Osteoblast (primary cell): Measurements from ENCODE around the gene BEND6. TPM values are rescaled to one million over a fixed set of nuclear protein-coding genes. Genes with fewer than 3 reads are reported as not detected.

Experiments used
- DNase-seq: peaks from one replicate; pipeline ENCODE4 v3.0.0; 2011; ENCODE audit warnings: low spot score, mixed read lengths; ENCODE audit not compliant: insufficient read length; ENCODE audit errors: missing footprints
- H2AFZ ChIP-seq: 2 replicates; pipeline ENCODE4 v1.6.0; 2011; ENCODE audit warnings: mild to moderate bottlenecking, low read length
- H3K27ac ChIP-seq: 2 replicates; pipeline ENCODE4 v1.5.1; 2011; ENCODE audit warnings: mild to moderate bottlenecking, low read depth, low read length, moderate library complexity
- H3K27me3 ChIP-seq: 2 replicates; pipeline ENCODE4 v1.6.0; 2012; ENCODE audit warnings: mild to moderate bottlenecking, control low read depth, inconsistent platforms, low read length, moderate library complexity; ENCODE audit not compliant: insufficient read depth
- H3K36me3 ChIP-seq: 2 replicates; pipeline ENCODE4 v1.5.1; 2011; ENCODE audit warnings: mild to moderate bottlenecking, low read length, control low read depth, moderate library complexity; ENCODE audit not compliant: insufficient read depth
- H3K4me1 ChIP-seq: 2 replicates; pipeline ENCODE4 v1.5.1; 2011; ENCODE audit warnings: mild to moderate bottlenecking, low read length, control low read depth, moderate library complexity; ENCODE audit not compliant: insufficient read depth
- H3K4me2 ChIP-seq: 2 replicates; pipeline ENCODE4 v1.6.0; 2011; ENCODE audit warnings: mild to moderate bottlenecking, low read length; ENCODE audit not compliant: insufficient read depth
- H3K4me3 ChIP-seq: fragments of 200-600 bp; sonication (generic); 3 replicates; pipeline ENCODE4 v1.5.1; 2012; ENCODE audit warnings: mild to moderate bottlenecking, low read length, inconsistent platforms; ENCODE audit not compliant: insufficient read depth
- H3K79me2 ChIP-seq: 2 replicates; pipeline ENCODE4 v1.6.0; 2012; ENCODE audit warnings: mild to moderate bottlenecking, low read length, control low read depth, inconsistent platforms; ENCODE audit not compliant: insufficient read depth
- H3K9me3 ChIP-seq: 2 replicates; pipeline ENCODE4 v1.5.1; 2011; ENCODE audit warnings: low read depth, low read length, control low read depth
- H4K20me1 ChIP-seq: 2 replicates; pipeline ENCODE4 v1.6.0; 2012; ENCODE audit warnings: mild to moderate bottlenecking, low read length, control low read depth; ENCODE audit not compliant: insufficient read depth
- total RNA-seq: library from RNA; depleted of rRNA; stranded (reverse); fragments of >200 nt; gene quantifications from 2 replicates; pipeline ENCODE4 v1.2.3, GENCODE V29; 2012
- TF ChIP-seq, protein P1 (sequence below): IDR thresholded peaks from 2 replicates; pipeline ENCODE4 v1.5.1; 2011; ENCODE audit warnings: mild to moderate bottlenecking, low read depth, low read length, moderate library complexity; ENCODE audit errors: extremely low read depth

The BEND6 gene
- 22.4 and 23.6 TPM in 2 replicates for total RNA-seq

- no peak for DNase-seq
- Histone ChIP-seq H2AFZ (peak within 1 kb of the TSS; percentile 89), H3K4me1 (peaks cover 57% of the 10 kb centered on the region), H4K20me1 (peaks cover 2% of the 10 kb centered on the region), H3K79me2 (peaks cover 37% of the 10 kb centered on the region), H3K27ac (peak within 1 kb of the TSS; percentile 92), H3K4me3 (peak within 1 kb of the TSS; percentile 93), H3K27me3 (no peaks in the 10 kb centered on the region), H3K36me3 (peaks cover 3% of the 10 kb centered on the region), H3K9me3 (no peaks in the 10 kb centered on the region), H3K4me2 (peak within 1 kb of the TSS; percentile 96)
- TF ChIP-seq, protein P1, sequence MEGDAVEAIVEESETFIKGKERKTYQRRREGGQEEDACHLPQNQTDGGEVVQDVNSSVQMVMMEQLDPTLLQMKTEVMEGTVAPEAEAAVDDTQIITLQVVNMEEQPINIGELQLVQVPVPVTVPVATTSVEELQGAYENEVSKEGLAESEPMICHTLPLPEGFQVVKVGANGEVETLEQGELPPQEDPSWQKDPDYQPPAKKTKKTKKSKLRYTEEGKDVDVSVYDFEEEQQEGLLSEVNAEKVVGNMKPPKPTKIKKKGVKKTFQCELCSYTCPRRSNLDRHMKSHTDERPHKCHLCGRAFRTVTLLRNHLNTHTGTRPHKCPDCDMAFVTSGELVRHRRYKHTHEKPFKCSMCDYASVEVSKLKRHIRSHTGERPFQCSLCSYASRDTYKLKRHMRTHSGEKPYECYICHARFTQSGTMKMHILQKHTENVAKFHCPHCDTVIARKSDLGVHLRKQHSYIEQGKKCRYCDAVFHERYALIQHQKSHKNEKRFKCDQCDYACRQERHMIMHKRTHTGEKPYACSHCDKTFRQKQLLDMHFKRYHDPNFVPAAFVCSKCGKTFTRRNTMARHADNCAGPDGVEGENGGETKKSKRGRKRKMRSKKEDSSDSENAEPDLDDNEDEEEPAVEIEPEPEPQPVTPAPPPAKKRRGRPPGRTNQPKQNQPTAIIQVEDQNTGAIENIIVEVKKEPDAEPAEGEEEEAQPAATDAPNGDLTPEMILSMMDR: no peak
Observed at GRCh38 chr6:56954403-56955170, at the start of gene BEND6. BEND6 (plus strand) TSS chr6:56955107; CDS start chr6:56981811, 26,704 bp downstream.

GRCh38 chr6:56905378-56905777 is 49.5 kb upstream of the BEND6 start:
- H3K4me3 ChIP-seq: no peak overlapping the region
- no peaks in the 10 kb centered on the region for H3K27me3 ChIP-seq
- H3K4me2 ChIP-seq: no peak overlapping the region
- no peak for DNase-seq
- peaks cover 21% of the 10 kb centered on the region for H3K4me1 ChIP-seq
- H4K20me1 ChIP-seq: no peaks in the 10 kb centered on the region
- no peaks in the 10 kb centered on the region for H3K9me3 ChIP-seq
- H3K79me2 ChIP-seq: peaks cover 41% of the 10 kb centered on the region
- TF ChIP-seq, protein P1: no peak
- H2AFZ ChIP-seq: no peak overlapping the region
- H3K27ac ChIP-seq: no peak overlapping the region
- H3K36me3 ChIP-seq: no peaks in the 10 kb centered on the region

DNA sequence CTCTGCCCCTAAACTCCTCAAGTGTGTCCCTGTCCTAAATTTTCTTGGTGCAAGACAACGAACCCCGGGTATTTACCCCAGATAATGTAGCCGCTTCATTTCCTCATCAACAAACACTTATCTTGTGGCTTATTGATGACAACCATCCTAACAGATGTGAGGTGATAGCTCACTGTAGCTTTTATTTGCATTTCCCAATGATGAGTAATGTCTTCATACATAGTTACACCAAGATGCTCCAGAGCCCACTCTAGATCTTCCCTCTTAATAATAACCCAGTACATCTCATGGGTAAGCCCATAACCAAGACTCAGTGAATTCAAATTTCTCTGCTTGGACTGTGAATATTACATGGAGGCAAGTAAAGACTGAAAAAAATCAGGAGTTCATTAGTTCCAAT is 48.2 kb upstream of the BEND6 start:
- no peaks in the 10 kb centered on the region for H3K36me3 ChIP-seq
- no peak for DNase-seq
- H2AFZ ChIP-seq: no peak overlapping the region
- H3K27ac ChIP-seq: no peak overlapping the region
- H3K4me1 ChIP-seq: peaks cover 30% of the 10 kb centered on the region
- no peaks in the 10 kb centered on the region for H3K9me3 ChIP-seq
- H3K79me2 ChIP-seq: peaks cover 45% of the 10 kb centered on the region
- no peaks in the 10 kb centered on the region for H3K27me3 ChIP-seq
- no peaks in the 10 kb centered on the region for H4K20me1 ChIP-seq
- H3K4me2 ChIP-seq: no peak overlapping the region
- TF ChIP-seq, protein P1: no peak
- no peak overlapping the region for H3K4me3 ChIP-seq

GRCh38 chr6:56909115-56909907 is 45.6 kb upstream of the BEND6 start:
- DNase-seq: no peak
- no peak overlapping the region for H3K4me2 ChIP-seq
- H3K9me3 ChIP-seq: no peaks in the 10 kb centered on the region
- H3K4me3 ChIP-seq: no peak overlapping the region
- no peaks in the 10 kb centered on the region for H3K36me3 ChIP-seq
- TF ChIP-seq, protein P1: no peak
- peaks cover 62% of the 10 kb centered on the region for H3K79me2 ChIP-seq
- no peaks in the 10 kb centered on the region for H3K27me3 ChIP-seq
- H3K4me1 ChIP-seq: peaks cover 41% of the 10 kb centered on the region
- H2AFZ ChIP-seq: no peak overlapping the region
- no peaks in the 10 kb centered on the region for H4K20me1 ChIP-seq
- no peak overlapping the region for H3K27ac ChIP-seq
